SK-N-MC (cell line): ENCODE data around the gene PLEKHM3.
"Not testable (repeated sequence)": the region's sequence is repeated elsewhere in the genome, so short reads cannot be mapped to it uniquely, and the experiment has no call there.

ENCODE experiments used
- DNase-seq: peaks from one replicate; pipeline ENCODE4 v3.0.0-alpha.2; 2011; ENCODE audit warnings: low read depth, low spot score
- H3K27ac ChIP-seq: fragments of 200-600 bp; sonication (generic); 2 replicates; pipeline ENCODE4 v1.5.1; 2016; ENCODE audit warnings: mixed run types
- H3K36me3 ChIP-seq: fragments of 200-600 bp; sonication (generic); 2 replicates; pipeline ENCODE4 v1.6.1; 2017; ENCODE audit warnings: antibody characterized with exemption, low read length, mixed read lengths; ENCODE audit not compliant: insufficient read depth
- H3K4me3 ChIP-seq: fragments of 200-600 bp; sonication (generic); 2 replicates; pipeline ENCODE4 v1.5.1; 2016
- H3K9ac ChIP-seq: fragments of 200-600 bp; sonication (generic); 2 replicates; pipeline ENCODE4 v1.8.0; 2017; ENCODE audit warnings: mixed run types, mixed read lengths; ENCODE audit not compliant: insufficient read length
- H3K9me3 ChIP-seq: fragments of 200-600 bp; sonication (generic); 2 replicates; pipeline ENCODE4 v1.6.1; 2017; ENCODE audit warnings: low read depth, mild to moderate bottlenecking, antibody characterized with exemption, low read length, moderate library complexity, mixed read lengths
- EZH2 ChIP-seq: fragments of 200-600 bp; sonication (generic); IDR thresholded peaks from one replicate; pipeline ENCODE4 v1.6.1; 2017; ENCODE audit warnings: antibody characterized with exemption
- FOXP2 ChIP-seq: optimal IDR thresholded peaks from 2 replicates; pipeline ENCODE3; 2011; ENCODE audit warnings: mild to moderate bottlenecking, moderate library complexity; ENCODE audit not compliant: insufficient read depth; ENCODE audit errors: extremely low read length, control extremely low read depth
- POLR2AphosphoS5 ChIP-seq: IDR thresholded peaks from 2 replicates; pipeline ENCODE4 v1.6.1; 2012; ENCODE audit warnings: mild to moderate bottlenecking, low read depth, low read length, borderline replicate concordance

Gene PLEKHM3

DNA sequence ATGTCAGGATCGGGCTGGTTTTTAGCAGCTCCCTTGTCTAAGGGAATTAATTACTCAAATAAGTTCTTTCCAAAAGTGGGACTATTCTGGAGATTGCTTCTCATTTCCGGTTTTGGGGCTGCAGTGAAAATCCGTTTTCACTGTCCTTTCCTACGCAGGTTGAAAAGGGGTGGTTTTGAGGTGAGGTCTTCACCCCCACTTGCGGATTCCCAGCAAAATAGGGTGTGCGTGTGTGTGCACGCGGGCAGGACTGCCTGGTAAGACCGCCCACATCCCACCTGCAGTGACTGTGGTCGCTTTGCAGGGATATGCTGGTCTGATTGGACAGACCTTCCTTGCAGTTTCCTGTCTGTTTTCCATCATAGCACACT is 472 bp upstream of the PLEKHM3 start:
- no peaks in the 10 kb centered on the region for H3K36me3 ChIP-seq
- no peak for DNase-seq
- H3K27ac ChIP-seq: peak overlapping the region; percentile 76

GRCh38 chr2:208024091-208024490 is 1.2 kb downstream of the PLEKHM3 start:
- H3K4me3 ChIP-seq: no peak overlapping the region
- no peak for DNase-seq
- no peaks in the 10 kb centered on the region for H3K36me3 ChIP-seq
- no peak for TF ChIP-seq EZH2
- TF ChIP-seq FOXP2: no peak
- no peak for TF ChIP-seq POLR2AphosphoS5
- H3K9me3 ChIP-seq: no peaks in the 10 kb centered on the region
- no peak overlapping the region for H3K27ac ChIP-seq
- no peak overlapping the region for H3K9ac ChIP-seq

More for the DNA sequence above, 472 bp upstream of the PLEKHM3 start:
- H3K9me3 ChIP-seq: no peaks in the 10 kb centered on the region
- peak overlapping the region; percentile 91 for H3K4me3 ChIP-seq
- H3K9ac ChIP-seq: peak overlapping the region; percentile 90
- TF ChIP-seq FOXP2 (peak; percentile 79), POLR2AphosphoS5 (no peak)

GRCh38 chr2:208020253-208020652 is 5.1 kb downstream of the PLEKHM3 start:
- H3K9ac ChIP-seq: no peak overlapping the region
- TF ChIP-seq EZH2 (no peak), FOXP2 (no peak), POLR2AphosphoS5 (no peak)
- H3K36me3 ChIP-seq: no peaks in the 10 kb centered on the region
- peak overlapping the region; percentile 22; the same call in 1 of the 2 replicates for H3K27ac ChIP-seq
- H3K4me3 ChIP-seq: peak overlapping the region; percentile 20; the same call in 1 of the 2 replicates
- H3K9me3 ChIP-seq: no peaks in the 10 kb centered on the region
- no peak for DNase-seq

- H3K36me3 ChIP-seq, H3K9ac ChIP-seq, H3K27ac ChIP-seq, H3K4me3 ChIP-seq, H3K9me3 ChIP-seq, DNase-seq: not testable (repeated sequence)
Measured at GRCh38 chr2:208018124-208018712, 7.1 kb downstream of the PLEKHM3 start.

GRCh38 chr2:208017721-208018120 is 7.6 kb downstream of the PLEKHM3 start:
- TF ChIP-seq EZH2 (no peak), POLR2AphosphoS5 (no peak), FOXP2 (no peak)
- Histone ChIP-seq H3K27ac (no peak overlapping the region), H3K4me3 (no peak overlapping the region), H3K9me3 (no peaks in the 10 kb centered on the region), H3K36me3 (no peaks in the 10 kb centered on the region), H3K9ac (no peak overlapping the region)
- no peak for DNase-seq

DNA sequence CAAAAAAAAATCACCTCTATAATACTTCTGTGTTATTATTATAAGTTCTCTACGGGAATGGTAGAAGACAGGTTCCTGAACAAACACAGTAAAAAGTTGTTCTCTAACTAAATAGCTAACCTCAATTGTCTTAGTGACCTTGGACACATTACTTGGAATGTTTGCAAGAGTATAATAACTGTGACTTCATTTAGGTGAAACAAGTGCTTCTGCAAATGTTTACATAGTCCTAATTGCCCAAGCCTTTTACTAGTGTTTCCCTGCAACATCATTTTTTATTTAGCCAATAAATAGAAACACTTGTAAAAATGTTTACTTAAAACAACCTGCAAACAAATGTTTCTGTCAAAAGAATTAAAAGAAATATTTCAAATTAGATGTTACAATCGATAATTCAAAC is 9.9 kb downstream of the PLEKHM3 start:
- no peak overlapping the region for H3K9ac ChIP-seq
- no peak overlapping the region for H3K27ac ChIP-seq
- no peaks in the 10 kb centered on the region for H3K36me3 ChIP-seq
- no peaks in the 10 kb centered on the region for H3K9me3 ChIP-seq
- TF ChIP-seq EZH2: no peak
- TF ChIP-seq POLR2AphosphoS5: no peak
- TF ChIP-seq FOXP2: no peak
- no peak for DNase-seq
- H3K4me3 ChIP-seq: no peak overlapping the region

DNA sequence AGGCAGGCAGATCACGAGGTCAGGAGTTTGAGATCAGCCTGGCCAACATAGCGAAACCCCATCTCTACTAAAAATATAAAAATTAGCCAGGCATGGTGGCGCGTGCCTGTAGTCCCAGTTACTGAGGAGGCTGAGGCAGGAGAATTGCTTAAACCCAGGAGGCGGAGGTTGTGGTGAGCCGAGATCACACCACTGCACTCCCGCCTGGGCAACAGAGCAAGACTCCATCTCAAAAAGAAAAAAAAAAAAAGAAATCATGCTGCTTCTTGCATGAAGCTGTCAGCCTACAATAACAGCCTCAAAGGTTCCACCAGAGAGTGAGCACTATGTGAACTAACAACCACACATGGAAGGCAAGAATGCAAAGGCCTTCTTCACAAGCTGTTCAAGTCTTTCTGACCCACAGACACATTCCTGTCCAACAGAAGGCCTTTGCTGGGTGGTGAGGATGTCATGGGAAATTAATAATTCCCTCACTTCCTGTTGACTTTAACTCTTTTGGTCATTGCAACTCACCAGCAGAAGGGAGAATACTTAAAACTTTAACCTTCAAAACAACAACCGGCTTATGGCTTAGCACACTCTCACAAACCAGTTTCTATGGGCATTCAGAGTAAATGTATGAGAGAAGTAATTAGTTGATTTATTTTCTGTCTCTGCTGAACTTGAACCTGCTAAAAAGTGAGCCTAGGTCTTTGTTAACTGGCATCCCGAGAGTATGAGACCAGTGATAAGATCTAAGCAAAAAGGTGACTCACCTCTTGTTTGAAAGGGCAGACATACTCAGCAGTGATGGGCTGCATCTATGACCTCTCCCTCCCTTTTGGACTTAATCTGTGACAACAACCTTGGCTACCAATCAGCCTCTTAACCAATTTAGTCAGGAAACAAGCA is 11.8 kb downstream of the PLEKHM3 start:
- Histone ChIP-seq H3K36me3 (no peaks in the 10 kb centered on the region), H3K9ac (no peak overlapping the region), H3K27ac (no peak overlapping the region), H3K4me3 (no peak overlapping the region), H3K9me3 (no peaks in the 10 kb centered on the region)
- TF ChIP-seq FOXP2 (no peak), POLR2AphosphoS5 (no peak), EZH2 (no peak)
- no peak for DNase-seq

DNA sequence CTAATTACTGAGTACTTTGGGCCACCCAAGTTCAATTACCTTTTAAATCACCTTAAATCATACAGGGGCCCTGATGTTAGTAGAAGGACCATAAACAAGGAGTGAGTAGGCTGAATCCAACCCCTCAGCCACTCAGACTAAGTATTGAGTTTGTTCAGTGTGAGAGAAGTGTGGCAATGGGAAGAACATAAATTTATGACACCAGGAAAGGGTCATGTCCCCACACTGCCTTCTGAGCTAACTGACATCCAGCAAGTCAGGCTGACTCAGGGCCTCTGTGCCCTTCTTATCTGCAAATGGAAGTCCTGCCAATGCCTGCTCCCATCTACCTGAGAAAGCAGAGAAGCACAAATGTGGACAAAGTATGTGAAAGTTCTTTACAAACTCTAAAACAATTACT is 12.9 kb downstream of the PLEKHM3 start:
- Histone ChIP-seq H3K9me3 (no peaks in the 10 kb centered on the region), H3K9ac (no peak overlapping the region), H3K4me3 (no peak overlapping the region), H3K27ac (no peak overlapping the region), H3K36me3 (no peaks in the 10 kb centered on the region)
- TF ChIP-seq FOXP2 (no peak), POLR2AphosphoS5 (no peak), EZH2 (no peak)
- DNase-seq: no peak

DNA sequence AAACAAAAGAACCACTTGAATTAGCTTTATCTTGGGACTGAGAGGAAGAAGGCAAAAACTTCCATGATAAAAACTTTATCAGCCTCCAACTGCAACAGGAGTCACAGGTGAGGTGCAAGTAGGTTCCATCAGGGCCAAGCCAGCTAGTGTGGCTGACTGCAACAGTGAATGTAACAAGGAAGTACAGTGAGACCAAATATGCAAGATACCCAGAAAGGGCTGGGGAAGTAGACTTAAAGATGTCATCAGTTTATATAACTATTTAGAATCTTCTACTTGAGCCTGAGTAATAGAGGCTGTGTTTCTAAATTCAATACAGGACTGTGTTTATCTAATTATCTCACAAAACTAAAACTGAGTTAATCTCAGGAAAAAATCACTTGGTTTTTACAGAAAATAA is 14.8 kb downstream of the PLEKHM3 start:
- TF ChIP-seq POLR2AphosphoS5 (no peak), FOXP2 (no peak), EZH2 (no peak)
- no peaks in the 10 kb centered on the region for H3K36me3 ChIP-seq
- no peak overlapping the region for H3K27ac ChIP-seq
- H3K9me3 ChIP-seq: no peaks in the 10 kb centered on the region
- no peak overlapping the region for H3K4me3 ChIP-seq
- no peak overlapping the region for H3K9ac ChIP-seq
- DNase-seq: no peak

GRCh38 chr2:208006833-208007232 is 18.5 kb downstream of the PLEKHM3 start:
- Histone ChIP-seq H3K9me3 (no peaks in the 10 kb centered on the region), H3K4me3 (no peak overlapping the region), H3K27ac (no peak overlapping the region), H3K9ac (no peak overlapping the region), H3K36me3 (no peaks in the 10 kb centered on the region)
- DNase-seq: no peak
- no peak for TF ChIP-seq POLR2AphosphoS5
- no peak for TF ChIP-seq FOXP2
- no peak for TF ChIP-seq EZH2
